ENCODE measurements around the gene IGDCC3. TPM values are rescaled to one million over a fixed set of nuclear protein-coding genes. Genes with fewer than 3 reads are reported as not detected.

IGDCC3 gene
- polyA plus RNA-seq, 2 of the 4 experiments (the other 2 are of a cell fraction), result 0.04 to 0.12 TPM

GRCh38 chr15:65409036-65409631 lies 31.3 kb upstream of the IGDCC3 start:
- WGBS (ENCODE audit: missing lambda C conversion rate), result 78% methylated on average over 7 of the region's 7 CpGs
- no peak for DNase-seq (ENCODE audit: low read depth in 1 of 2, low spot score in 1 of 2)

GRCh38 chr15:65408324-65409035 lies 30.7 kb upstream of the IGDCC3 start:
- H3K4me1 ChIP-seq, result peaks cover 28% of the 10 kb centered on the region
- TF ChIP-seq FOSL2 (IDR thresholded peaks at IDR 0.05), result no peak
- TF ChIP-seq FOSL2 (CRISPR knock-in tag; IDR thresholded peaks at IDR 0.05), result no peak
- TF ChIP-seq MAFK (IDR thresholded peaks at IDR 0.05; ENCODE audit: partially characterized antibody), result peak; percentile 79
- no peak overlapping the region for H3K4me3 ChIP-seq
- CTCF ChIA-PET, result interaction anchor here (0.7 to 15.0 kb wide), 4 partner anchors 8 to 1497 kb away, joined by 3 to 256 read pairs (median 22); partner anchors contain the start of gene IGDCC4
- DNase-seq (ENCODE audit: low read depth in 1 of 2, low spot score in 1 of 2) (no peak), FAIRE-seq (no peak), ATAC-seq (no peak)
- WGBS (ENCODE audit: missing lambda C conversion rate), result 82% methylated on average over 7 of the region's 7 CpGs
- no peak overlapping the region for H3K4me2 ChIP-seq
- no peaks in the 10 kb centered on the region for H3K9me3 ChIP-seq
- no peak overlapping the region for H3K27ac ChIP-seq
- POLR2A ChIA-PET, result no interaction called here

More at GRCh38 chr15:65409036-65409631, 31.3 kb upstream of the IGDCC3 start:
- Histone ChIP-seq H3K9me3 (no peaks in the 10 kb centered on the region), H3K4me2 (no peak overlapping the region), H3K4me3 (no peak overlapping the region), H3K4me1 (peaks cover 34% of the 10 kb centered on the region), H3K27ac (no peak overlapping the region)
- TF ChIP-seq FOSL2 (IDR thresholded peaks at IDR 0.05), result no peak
- peak; percentile 22; the same call in 1 of the 2 replicates for TF ChIP-seq FOSL2 (CRISPR knock-in tag; IDR thresholded peaks at IDR 0.05)
- no peak for TF ChIP-seq RARB (CRISPR knock-in tag; IDR thresholded peaks at IDR 0.05)
- FAIRE-seq (no peak), ATAC-seq (no peak)
- POLR2A ChIA-PET, result no interaction called here
- CTCF ChIA-PET, result interaction anchor here (0.7 to 15.0 kb wide), 6 partner anchors 8 to 1498 kb away, joined by 3 to 256 read pairs (median 6); partner anchors contain the start of gene IGDCC4

GRCh38 chr15:65406424-65407000 lies 28.7 kb upstream of the IGDCC3 start:
- no peak for TF ChIP-seq SMC3 (IDR thresholded peaks at IDR 0.05)
- WGBS (ENCODE audit: missing lambda C conversion rate), result 83% methylated on average over 10 of the region's 10 CpGs
- CTCF ChIA-PET, result interaction anchor here (15.0 kb wide), 1 partner anchor 11 kb away, joined by 256 read pairs; the partner anchor contains the start of gene IGDCC4
- no peak overlapping the region for H3K4me3 ChIP-seq
- POLR2A ChIA-PET, result no interaction called here
- no peak overlapping the region for H3K4me2 ChIP-seq
- ATAC-seq (no peak), DNase-seq (ENCODE audit: low read depth in 1 of 2, low spot score in 1 of 2) (no peak), FAIRE-seq (peak; percentile 56)
- H3K4me1 ChIP-seq, result peaks cover 8% of the 10 kb centered on the region
- H3K9me3 ChIP-seq, result no peaks in the 10 kb centered on the region
- H3K27ac ChIP-seq, result no peak overlapping the region

GRCh38 chr15:65405791-65406423 lies 28.1 kb upstream of the IGDCC3 start:
- no peaks in the 10 kb centered on the region for H3K9me3 ChIP-seq
- no peak overlapping the region for H3K4me2 ChIP-seq
- DNase-seq (ENCODE audit: low read depth in 1 of 2, low spot score in 1 of 2), result no peak
- POLR2A ChIA-PET, result no interaction called here
- no peak for ATAC-seq
- 88% methylated on average over 7 of the region's 7 CpGs for WGBS (ENCODE audit: missing lambda C conversion rate)
- peak; percentile 80 for FAIRE-seq
- TF ChIP-seq KDM5A (IDR thresholded peaks at IDR 0.05) (no peak), MAX (IDR thresholded peaks at IDR 0.05) (no peak), ZFP36 (IDR thresholded peaks at IDR 0.05; ENCODE audit: borderline replicate concordance, partially characterized antibody) (no peak), TP53 (CRISPR knock-in tag; IDR thresholded peaks at IDR 0.05) (no peak), POLR2AphosphoS2 (conservative IDR thresholded peaks at IDR 0.05; ENCODE audit: low read length) (no peak), KDM1A (IDR thresholded peaks at IDR 0.05; ENCODE audit: low read depth) (no peak), E2F6 (IDR thresholded peaks at IDR 0.05; ENCODE audit: borderline replicate concordance, low read depth) (no peak), RNF2 (IDR thresholded peaks at IDR 0.05; ENCODE audit: borderline replicate concordance, low read depth) (no peak), ZSCAN20 (CRISPR knock-in tag; IDR thresholded peaks at IDR 0.05) (no peak), RAD21 (conservative IDR thresholded peaks at IDR 0.05 in 1 of 2, IDR thresholded peaks at IDR 0.05 in 1 of 2) (no peak), JUNB (IDR thresholded peaks at IDR 0.05) (no peak), RARB (CRISPR knock-in tag; IDR thresholded peaks at IDR 0.05) (no peak), ZNF302 (CRISPR knock-in tag; IDR thresholded peaks at IDR 0.05) (no peak), PBX3 (IDR thresholded peaks at IDR 0.05) (no peak), NPAS2 (CRISPR knock-in tag; IDR thresholded peaks at IDR 0.05; ENCODE audit: borderline replicate concordance) (no peak), RFX5 (IDR thresholded peaks at IDR 0.05) (no peak), NFE2L2 (conservative IDR thresholded peaks at IDR 0.05; ENCODE audit: low read length) (no peak), ESRRA (IDR thresholded peaks at IDR 0.05; ENCODE audit: borderline replicate concordance, low read length) (no peak)
- H3K27ac ChIP-seq, result no peak overlapping the region
- peaks cover 5% of the 10 kb centered on the region for H3K4me1 ChIP-seq
- CTCF ChIA-PET, result interaction anchor here (9.5 to 28.3 kb wide), 3 partner anchors 12 to 87 kb away, joined by 228 to 772 read pairs (median 256); partner anchors contain the start of genes IGDCC3 and IGDCC4
- H3K4me3 ChIP-seq, result no peak overlapping the region

Measured in A549 (cell line).